Stimulated activated naive B cell treated with anti-CD40 and anti-IgM and Interleukin-4, amounts not matched to agents 10 μg/mL and 1 μg/mL and 100 μg/mL, for 72 hours (primary cell): ENCODE results near the gene TIGD1.

Source experiments
- ATAC-seq, 2 donors: fragments of 150-1000 bp; cut with Tn5 transposase; replicated peaks; 2 replicates each; pipeline ENCODE4 v1.10.0; 2021; ENCODE audit warnings: moderate library complexity in 1 of 2
- DNase-seq: peaks from one replicate; pipeline ENCODE4 v3.0.0; 2021
- H3K27ac Mint-ChIP-seq: one replicate; pipeline ENCODE4 v1.8.0; 2022; ENCODE audit warnings: mild to moderate bottlenecking, mixed read lengths
- H3K27me3 Mint-ChIP-seq, 2 donors: one replicate each; pipeline ENCODE4 v1.8.0; 2022; ENCODE audit warnings: mixed read lengths in 2 of 2
- H3K36me3 Mint-ChIP-seq, 2 donors: one replicate each; pipeline ENCODE4 v1.8.0; 2022; ENCODE audit warnings: mixed read lengths in 2 of 2, mild to moderate bottlenecking in 1 of 2
- H3K4me1 Mint-ChIP-seq, 2 donors: one replicate each; pipeline ENCODE4 v1.8.0; 2022; ENCODE audit warnings: mixed read lengths in 2 of 2, mild to moderate bottlenecking in 1 of 2
- H3K4me3 Mint-ChIP-seq, 2 donors: one replicate each; pipeline ENCODE4 v1.8.0; 2022; ENCODE audit warnings: mild to moderate bottlenecking in 2 of 2, mixed read lengths in 2 of 2, moderate library complexity in 1 of 2
- H3K9me3 Mint-ChIP-seq, 2 donors: one replicate each; pipeline ENCODE4 v1.8.0; 2022; ENCODE audit warnings: mixed read lengths in 2 of 2, mild to moderate bottlenecking in 1 of 2

Gene TIGD1

GRCh38 chr2:232501331-232501771 is 49.0 kb downstream of the TIGD1 start:
- Mint-ChIP-seq H3K27ac (no peak overlapping the region), H3K9me3 (no peaks in the 10 kb centered on the region), H3K4me1 (peaks cover 12 to 22% of the 10 kb centered on the region in 2 donors), H3K36me3 (no peaks in the 10 kb centered on the region), H3K4me3 (no peak overlapping the region), H3K27me3 (peaks cover 56 to 71% of the 10 kb centered on the region in 2 donors)
- no peak for DNase-seq
- ATAC-seq = no peak

- no peak for DNase-seq
- H3K27me3 Mint-ChIP-seq = peaks cover 33 to 43% of the 10 kb centered on the region in 2 donors
- H3K9me3 Mint-ChIP-seq = no peaks in the 10 kb centered on the region
- H3K4me1 Mint-ChIP-seq = peaks cover 4 to 13% of the 10 kb centered on the region in 2 donors
- no peak for ATAC-seq
- no peaks in the 10 kb centered on the region for H3K36me3 Mint-ChIP-seq
- H3K4me3 Mint-ChIP-seq = no peak overlapping the region
- H3K27ac Mint-ChIP-seq = no peak overlapping the region
Measured at GRCh38 chr2:232498452-232498851, 51.9 kb downstream of the TIGD1 start.
